Thymus (tissue), 11 donors: ENCODE measurements around the gene ACOT8. TPM values are rescaled to one million over a fixed set of nuclear protein-coding genes. Genes with fewer than 3 reads are reported as not detected.

Experiments used
- DNase-seq, 9 donors: peaks; one replicate each; pipeline ENCODE4 v3.0.0-alpha.2; 2013; ENCODE audit warnings: low spot score in 9 of 9, low read depth in 6 of 9, missing footprints in 1 of 9
- H3K27ac ChIP-seq, 2 donors: one replicate each; pipeline ENCODE4 v1.5.1; 2013; ENCODE audit warnings: control low read depth in 1 of 2, low read depth in 1 of 2, low read length in 1 of 2, mild to moderate bottlenecking in 1 of 2, moderate library complexity in 1 of 2
- H3K27me3 ChIP-seq, 2 donors: one replicate each; pipeline ENCODE4 v1.5.1; 2013; ENCODE audit warnings: low read length in 1 of 2; ENCODE audit not compliant: control insufficient read depth in 2 of 2, insufficient read depth in 1 of 2
- H3K36me3 ChIP-seq, 2 donors: one replicate each; pipeline ENCODE4 v1.5.1; 2013; ENCODE audit warnings: low read length in 1 of 2, mild to moderate bottlenecking in 1 of 2, moderate library complexity in 1 of 2; ENCODE audit not compliant: control insufficient read depth in 2 of 2, insufficient read depth in 2 of 2
- H3K4me1 ChIP-seq, 2 donors: one replicate each; pipeline ENCODE4 v1.5.1; 2013; ENCODE audit warnings: low read length in 2 of 2; ENCODE audit not compliant: control insufficient read depth in 2 of 2, insufficient read depth in 2 of 2
- H3K4me3 ChIP-seq, 2 donors: one replicate each; pipeline ENCODE4 v1.5.1; 2013; ENCODE audit warnings: low read length in 2 of 2, control low read depth in 1 of 2, mild to moderate bottlenecking in 1 of 2
- H3K9me3 ChIP-seq, 2 donors: one replicate each; pipeline ENCODE4 v1.5.1; 2013; ENCODE audit warnings: low read length in 1 of 2, mild to moderate bottlenecking in 1 of 2; ENCODE audit not compliant: control insufficient read depth in 2 of 2, insufficient read depth in 1 of 2
- WGBS: extraction: QIAGEN DNeasy Blood & Tissue Kit; methylation state at CpG from one replicate; pipeline ENCODE4 v1.1.7; 2013; 5-methylcytosine and 5-hydroxymethylcytosine counted together
- polyA plus RNA-seq: library from polyadenylated mRNA; stranded (reverse); fragments of 200-250 nt; gene quantifications from one replicate; pipeline ENCODE4 v1.2.3, GENCODE V29; 2013
- total RNA-seq: library from RNA; stranded (reverse); fragments of 120-200 nt; gene quantifications from one replicate; pipeline ENCODE4 v1.2.4, GENCODE V29; 2013
- donor health status: healthy.

The ACOT8 gene
- total and polyA plus RNA-seq, 2 donors: 30.1 to 32.0 TPM

GRCh38 chr20:45897692-45898091 is 40.5 kb upstream of the ACOT8 start:
- Histone ChIP-seq H3K27ac (no peak overlapping the region), H3K9me3 (no peaks in the 10 kb centered on the region), H3K4me1 (no peaks in the 10 kb centered on the region), H3K36me3 (peaks cover 40 to 57% of the 10 kb centered on the region in 2 donors), H3K27me3 (no peaks in the 10 kb centered on the region), H3K4me3 (no peak overlapping the region)
- 98% methylated on average over 7 of the region's 7 CpGs for WGBS
- no peak for DNase-seq

GRCh38 chr20:45897289-45897688 is 40.1 kb upstream of the ACOT8 start:
- 95% methylated on average over 2 of the region's 2 CpGs for WGBS
- Histone ChIP-seq H3K36me3 (peaks cover 40 to 57% of the 10 kb centered on the region in 2 donors), H3K27ac (no peak overlapping the region), H3K4me1 (peaks cover 0 to under 1% of the 10 kb centered on the region in 2 donors), H3K9me3 (no peaks in the 10 kb centered on the region), H3K27me3 (no peaks in the 10 kb centered on the region), H3K4me3 (no peak overlapping the region)
- no peak for DNase-seq

- no peaks in the 10 kb centered on the region for H3K27me3 ChIP-seq
- WGBS: 97% methylated on average over 14 of the region's 14 CpGs
- no peak overlapping the region for H3K27ac ChIP-seq
- H3K4me1 ChIP-seq: peaks cover 4 to 7% of the 10 kb centered on the region in 2 donors
- H3K36me3 ChIP-seq: peaks cover 40 to 57% of the 10 kb centered on the region in 2 donors
- no peak overlapping the region for H3K4me3 ChIP-seq
- no peaks in the 10 kb centered on the region for H3K9me3 ChIP-seq
- DNase-seq: no peak
Measured at GRCh38 chr20:45896641-45897161, 39.5 kb upstream of the ACOT8 start.

GRCh38 chr20:45894797-45895196 is 37.6 kb upstream of the ACOT8 start:
- no peaks in the 10 kb centered on the region for H3K9me3 ChIP-seq
- no peak overlapping the region for H3K27ac ChIP-seq
- peaks cover 40 to 53% of the 10 kb centered on the region in 2 donors for H3K36me3 ChIP-seq
- no peak for DNase-seq
- peaks cover 0 to 7% of the 10 kb centered on the region in 2 donors for H3K27me3 ChIP-seq
- H3K4me3 ChIP-seq: no peak overlapping the region
- H3K4me1 ChIP-seq: peaks cover 14 to 20% of the 10 kb centered on the region in 2 donors
- WGBS: 80% methylated on average over 12 of the region's 12 CpGs

- Histone ChIP-seq H3K27ac (no peak overlapping the region), H3K27me3 (peaks cover 0 to 7% of the 10 kb centered on the region in 2 donors), H3K4me1 (peaks cover 14 to 22% of the 10 kb centered on the region in 2 donors), H3K4me3 (no peak overlapping the region), H3K36me3 (peaks cover 35 to 47% of the 10 kb centered on the region in 2 donors), H3K9me3 (no peaks in the 10 kb centered on the region)
- 94% methylated on average over 4 of the region's 4 CpGs for WGBS
- no peak for DNase-seq
Measured at GRCh38 chr20:45893831-45894230, 36.6 kb upstream of the ACOT8 start.

- peaks cover 14 to 22% of the 10 kb centered on the region in 2 donors for H3K4me1 ChIP-seq
- no peak overlapping the region for H3K4me3 ChIP-seq
- WGBS: 78% methylated on average over 4 of the region's 4 CpGs
- H3K27me3 ChIP-seq: peaks cover 0 to 7% of the 10 kb centered on the region in 2 donors
- peaks cover 33 to 39% of the 10 kb centered on the region in 2 donors for H3K36me3 ChIP-seq
- no peak for DNase-seq
- H3K27ac ChIP-seq: no peak overlapping the region
- H3K9me3 ChIP-seq: no peaks in the 10 kb centered on the region
Measured at GRCh38 chr20:45892828-45893500, 35.8 kb upstream of the ACOT8 start.

- 91% methylated on average over 9 of the region's 9 CpGs for WGBS
- peaks cover 14 to 22% of the 10 kb centered on the region in 2 donors for H3K4me1 ChIP-seq
- no peaks in the 10 kb centered on the region for H3K9me3 ChIP-seq
- DNase-seq: no peak
- H3K27ac ChIP-seq: peak overlapping the region in 1 of 2 donors; percentile 5
- peak overlapping the region; percentile 69 to 94 for H3K4me3 ChIP-seq
- peaks cover 26 to 34% of the 10 kb centered on the region in 2 donors for H3K36me3 ChIP-seq
- peaks cover 0 to 7% of the 10 kb centered on the region in 2 donors for H3K27me3 ChIP-seq
Measured at GRCh38 chr20:45892049-45892825, 35.0 kb upstream of the ACOT8 start.

GRCh38 chr20:45890985-45891983 is 34.1 kb upstream of the ACOT8 start, which contains the start of the genes CTSA and NEURL2:
Gene CTSA (plus strand): TSS chr20:45891335. CDS start chr20:45891569, 234 bp downstream.
Gene NEURL2 (minus strand): TSS chr20:45891208. CDS start chr20:45890991, 217 bp downstream.
- DNase-seq: peak in 8 of 9 donors; percentile 75 to 95 (median 84)
- peak within 1 kb of the TSS; percentile 37 to 72 for H3K27ac ChIP-seq
- H3K27me3 ChIP-seq: peaks cover 0 to 7% of the 10 kb centered on the region in 2 donors
- peaks cover 26 to 33% of the 10 kb centered on the region in 2 donors for H3K36me3 ChIP-seq
- H3K9me3 ChIP-seq: no peaks in the 10 kb centered on the region
- WGBS: 1% methylated on average over 78 of the region's 78 CpGs
- peaks cover 14 to 22% of the 10 kb centered on the region in 2 donors for H3K4me1 ChIP-seq
- peak within 1 kb of the TSS; percentile 69 to 94 for H3K4me3 ChIP-seq
